Osteoblast (primary cell): ENCODE measurements around the gene TAS1R2. TPM values are rescaled to one million over a fixed set of nuclear protein-coding genes. Genes with fewer than 3 reads are reported as not detected.

Experiments used
- DNase-seq: peaks from one replicate; pipeline ENCODE4 v3.0.0; 2011; ENCODE audit warnings: low spot score, mixed read lengths; ENCODE audit not compliant: insufficient read length; ENCODE audit errors: missing footprints
- H2AFZ ChIP-seq: 2 replicates; pipeline ENCODE4 v1.6.0; 2011; ENCODE audit warnings: mild to moderate bottlenecking, low read length
- H3K27ac ChIP-seq: 2 replicates; pipeline ENCODE4 v1.5.1; 2011; ENCODE audit warnings: mild to moderate bottlenecking, low read depth, low read length, moderate library complexity
- H3K27me3 ChIP-seq: 2 replicates; pipeline ENCODE4 v1.6.0; 2012; ENCODE audit warnings: mild to moderate bottlenecking, control low read depth, inconsistent platforms, low read length, moderate library complexity; ENCODE audit not compliant: insufficient read depth
- H3K36me3 ChIP-seq: 2 replicates; pipeline ENCODE4 v1.5.1; 2011; ENCODE audit warnings: mild to moderate bottlenecking, low read length, control low read depth, moderate library complexity; ENCODE audit not compliant: insufficient read depth
- H3K4me1 ChIP-seq: 2 replicates; pipeline ENCODE4 v1.5.1; 2011; ENCODE audit warnings: mild to moderate bottlenecking, low read length, control low read depth, moderate library complexity; ENCODE audit not compliant: insufficient read depth
- H3K4me2 ChIP-seq: 2 replicates; pipeline ENCODE4 v1.6.0; 2011; ENCODE audit warnings: mild to moderate bottlenecking, low read length; ENCODE audit not compliant: insufficient read depth
- H3K4me3 ChIP-seq: fragments of 200-600 bp; sonication (generic); 3 replicates; pipeline ENCODE4 v1.5.1; 2012; ENCODE audit warnings: mild to moderate bottlenecking, low read length, inconsistent platforms; ENCODE audit not compliant: insufficient read depth
- H3K79me2 ChIP-seq: 2 replicates; pipeline ENCODE4 v1.6.0; 2012; ENCODE audit warnings: mild to moderate bottlenecking, low read length, control low read depth, inconsistent platforms; ENCODE audit not compliant: insufficient read depth
- H3K9me3 ChIP-seq: 2 replicates; pipeline ENCODE4 v1.5.1; 2011; ENCODE audit warnings: low read depth, low read length, control low read depth
- H4K20me1 ChIP-seq: 2 replicates; pipeline ENCODE4 v1.6.0; 2012; ENCODE audit warnings: mild to moderate bottlenecking, low read length, control low read depth; ENCODE audit not compliant: insufficient read depth
- CTCF ChIP-seq: IDR thresholded peaks from 2 replicates; pipeline ENCODE4 v1.5.1; 2011; ENCODE audit warnings: mild to moderate bottlenecking, low read depth, low read length, moderate library complexity; ENCODE audit errors: extremely low read depth
- total RNA-seq: library from RNA; depleted of rRNA; stranded (reverse); fragments of >200 nt; gene quantifications from 2 replicates; pipeline ENCODE4 v1.2.3, GENCODE V29; 2012

Gene TAS1R2
- total RNA-seq, 1 donor, result not detected

- DNase-seq, result peak; percentile 68
- TF ChIP-seq CTCF, result no peak
These were observed 40.3 kb downstream of the TAS1R2 start for GRCh38 chr1:18819203-18819602.

GRCh38 chr1:18817795-18818435 is 41.5 kb downstream of the TAS1R2 start:
- Histone ChIP-seq H3K27ac (no peak overlapping the region), H3K4me2 (no peak overlapping the region), H3K79me2 (no peaks in the 10 kb centered on the region), H3K4me3 (no peak overlapping the region), H3K36me3 (no peaks in the 10 kb centered on the region), H4K20me1 (no peaks in the 10 kb centered on the region), H3K27me3 (peaks cover 21% of the 10 kb centered on the region), H3K4me1 (no peaks in the 10 kb centered on the region), H3K9me3 (no peaks in the 10 kb centered on the region), H2AFZ (no peak overlapping the region)
- TF ChIP-seq CTCF, result no peak
- DNase-seq, result no peak

More at GRCh38 chr1:18819203-18819602, 40.3 kb downstream of the TAS1R2 start:
- Histone ChIP-seq H2AFZ (no peak overlapping the region), H4K20me1 (no peaks in the 10 kb centered on the region), H3K27me3 (peaks cover 21% of the 10 kb centered on the region), H3K4me2 (no peak overlapping the region), H3K4me3 (no peak overlapping the region), H3K36me3 (no peaks in the 10 kb centered on the region), H3K79me2 (no peaks in the 10 kb centered on the region), H3K27ac (no peak overlapping the region), H3K4me1 (no peaks in the 10 kb centered on the region), H3K9me3 (no peaks in the 10 kb centered on the region)

GRCh38 chr1:18817316-18817715 is 42.1 kb downstream of the TAS1R2 start:
- Histone ChIP-seq H3K4me1 (no peaks in the 10 kb centered on the region), H3K27ac (no peak overlapping the region), H3K4me3 (no peak overlapping the region), H3K27me3 (peaks cover 21% of the 10 kb centered on the region), H2AFZ (no peak overlapping the region), H3K4me2 (no peak overlapping the region), H3K36me3 (no peaks in the 10 kb centered on the region), H4K20me1 (no peaks in the 10 kb centered on the region), H3K9me3 (no peaks in the 10 kb centered on the region), H3K79me2 (no peaks in the 10 kb centered on the region)
- DNase-seq, result peak; percentile 51
- no peak for TF ChIP-seq CTCF

GRCh38 chr1:18816808-18817207 is 42.7 kb downstream of the TAS1R2 start:
- Histone ChIP-seq H3K27me3 (peaks cover 24% of the 10 kb centered on the region), H3K9me3 (no peaks in the 10 kb centered on the region), H4K20me1 (no peaks in the 10 kb centered on the region), H3K4me1 (no peaks in the 10 kb centered on the region), H3K4me2 (no peak overlapping the region), H2AFZ (no peak overlapping the region), H3K27ac (no peak overlapping the region), H3K4me3 (no peak overlapping the region), H3K36me3 (no peaks in the 10 kb centered on the region), H3K79me2 (no peaks in the 10 kb centered on the region)
- peak; percentile 53 for DNase-seq
- TF ChIP-seq CTCF, result no peak
